ENCODE results near the gene STIM1. TPM values are rescaled to one million over a fixed set of nuclear protein-coding genes. Genes with fewer than 3 reads are reported as not detected.

Gene STIM1
- total and polyA plus RNA-seq, 10 of the 15 experiments (the other 5 are each of a cell fraction or from before 2014, with no cell fraction given) = 8.6 to 57.7 (median 29.3) TPM

DNA sequence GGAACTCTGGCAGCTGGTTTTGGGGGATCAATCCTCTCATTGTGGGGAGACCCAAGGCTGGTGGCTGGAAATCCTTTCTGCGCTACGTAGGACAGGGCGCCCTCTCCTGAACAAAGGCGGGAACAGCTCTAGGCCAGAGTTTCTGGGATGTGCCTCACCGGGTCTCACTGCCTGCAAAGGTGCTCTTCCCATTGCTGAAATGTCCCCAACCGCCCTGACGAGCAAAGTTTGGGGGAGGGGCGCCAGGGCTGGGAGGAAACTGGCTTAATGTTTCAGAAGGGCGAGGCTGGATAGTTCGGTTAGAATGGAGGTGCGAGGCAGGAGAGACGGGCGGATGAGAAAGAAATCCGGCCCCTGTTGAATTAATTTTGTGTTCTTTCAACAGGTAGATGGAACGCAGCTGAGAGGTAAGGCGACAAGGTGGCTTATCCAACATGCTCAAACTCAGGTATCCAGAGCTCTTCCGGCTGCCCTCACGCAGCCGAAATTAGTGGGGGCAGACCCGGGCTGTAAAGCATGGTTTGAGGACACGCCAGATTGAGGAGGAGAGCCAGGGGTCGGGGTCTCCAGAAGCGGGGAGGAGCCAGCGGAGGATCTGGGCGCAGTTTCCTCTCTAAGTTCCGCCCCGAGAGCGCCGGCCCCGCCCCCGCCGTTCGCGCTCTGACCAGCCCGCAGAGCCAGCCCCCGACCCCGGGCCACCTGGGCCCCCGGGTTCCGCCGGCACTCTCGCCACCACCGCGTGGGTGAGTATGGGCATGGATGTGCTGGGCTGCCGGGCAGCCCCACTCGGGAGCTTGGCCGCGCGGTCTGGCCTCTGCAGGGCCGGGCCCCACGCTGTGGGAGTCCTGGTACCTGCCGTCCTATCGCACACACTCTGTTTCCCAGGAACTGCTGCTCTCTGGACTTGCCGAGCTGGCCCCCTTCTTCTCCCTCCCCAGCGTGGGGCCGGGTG is 47.3 kb upstream of the STIM1 start, which contains the start of gene PGAP2 (continued):
- TF ChIP-seq, protein P1, sequence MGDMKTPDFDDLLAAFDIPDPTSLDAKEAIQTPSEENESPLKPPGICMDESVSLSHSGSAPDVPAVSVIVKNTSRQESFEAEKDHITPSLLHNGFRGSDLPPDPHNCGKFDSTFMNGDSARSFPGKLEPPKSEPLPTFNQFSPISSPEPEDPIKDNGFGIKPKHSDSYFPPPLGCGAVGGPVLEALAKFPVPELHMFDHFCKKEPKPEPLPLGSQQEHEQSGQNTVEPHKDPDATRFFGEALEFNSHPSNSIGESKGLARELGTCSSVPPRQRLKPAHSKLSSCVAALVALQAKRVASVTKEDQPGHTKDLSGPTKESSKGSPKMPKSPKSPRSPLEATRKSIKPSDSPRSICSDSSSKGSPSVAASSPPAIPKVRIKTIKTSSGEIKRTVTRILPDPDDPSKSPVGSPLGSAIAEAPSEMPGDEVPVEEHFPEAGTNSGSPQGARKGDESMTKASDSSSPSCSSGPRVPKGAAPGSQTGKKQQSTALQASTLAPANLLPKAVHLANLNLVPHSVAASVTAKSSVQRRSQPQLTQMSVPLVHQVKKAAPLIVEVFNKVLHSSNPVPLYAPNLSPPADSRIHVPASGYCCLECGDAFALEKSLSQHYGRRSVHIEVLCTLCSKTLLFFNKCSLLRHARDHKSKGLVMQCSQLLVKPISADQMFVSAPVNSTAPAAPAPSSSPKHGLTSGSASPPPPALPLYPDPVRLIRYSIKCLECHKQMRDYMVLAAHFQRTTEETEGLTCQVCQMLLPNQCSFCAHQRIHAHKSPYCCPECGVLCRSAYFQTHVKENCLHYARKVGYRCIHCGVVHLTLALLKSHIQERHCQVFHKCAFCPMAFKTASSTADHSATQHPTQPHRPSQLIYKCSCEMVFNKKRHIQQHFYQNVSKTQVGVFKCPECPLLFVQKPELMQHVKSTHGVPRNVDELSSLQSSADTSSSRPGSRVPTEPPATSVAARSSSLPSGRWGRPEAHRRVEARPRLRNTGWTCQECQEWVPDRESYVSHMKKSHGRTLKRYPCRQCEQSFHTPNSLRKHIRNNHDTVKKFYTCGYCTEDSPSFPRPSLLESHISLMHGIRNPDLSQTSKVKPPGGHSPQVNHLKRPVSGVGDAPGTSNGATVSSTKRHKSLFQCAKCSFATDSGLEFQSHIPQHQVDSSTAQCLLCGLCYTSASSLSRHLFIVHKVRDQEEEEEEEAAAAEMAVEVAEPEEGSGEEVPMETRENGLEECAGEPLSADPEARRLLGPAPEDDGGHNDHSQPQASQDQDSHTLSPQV (IDR thresholded peaks at IDR 0.05) = no peak
- TF ChIP-seq, protein P2, sequence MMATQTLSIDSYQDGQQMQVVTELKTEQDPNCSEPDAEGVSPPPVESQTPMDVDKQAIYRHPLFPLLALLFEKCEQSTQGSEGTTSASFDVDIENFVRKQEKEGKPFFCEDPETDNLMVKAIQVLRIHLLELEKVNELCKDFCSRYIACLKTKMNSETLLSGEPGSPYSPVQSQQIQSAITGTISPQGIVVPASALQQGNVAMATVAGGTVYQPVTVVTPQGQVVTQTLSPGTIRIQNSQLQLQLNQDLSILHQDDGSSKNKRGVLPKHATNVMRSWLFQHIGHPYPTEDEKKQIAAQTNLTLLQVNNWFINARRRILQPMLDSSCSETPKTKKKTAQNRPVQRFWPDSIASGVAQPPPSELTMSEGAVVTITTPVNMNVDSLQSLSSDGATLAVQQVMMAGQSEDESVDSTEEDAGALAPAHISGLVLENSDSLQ (IDR thresholded peaks at IDR 0.05) = no peak
- TF ChIP-seq, protein P3, sequence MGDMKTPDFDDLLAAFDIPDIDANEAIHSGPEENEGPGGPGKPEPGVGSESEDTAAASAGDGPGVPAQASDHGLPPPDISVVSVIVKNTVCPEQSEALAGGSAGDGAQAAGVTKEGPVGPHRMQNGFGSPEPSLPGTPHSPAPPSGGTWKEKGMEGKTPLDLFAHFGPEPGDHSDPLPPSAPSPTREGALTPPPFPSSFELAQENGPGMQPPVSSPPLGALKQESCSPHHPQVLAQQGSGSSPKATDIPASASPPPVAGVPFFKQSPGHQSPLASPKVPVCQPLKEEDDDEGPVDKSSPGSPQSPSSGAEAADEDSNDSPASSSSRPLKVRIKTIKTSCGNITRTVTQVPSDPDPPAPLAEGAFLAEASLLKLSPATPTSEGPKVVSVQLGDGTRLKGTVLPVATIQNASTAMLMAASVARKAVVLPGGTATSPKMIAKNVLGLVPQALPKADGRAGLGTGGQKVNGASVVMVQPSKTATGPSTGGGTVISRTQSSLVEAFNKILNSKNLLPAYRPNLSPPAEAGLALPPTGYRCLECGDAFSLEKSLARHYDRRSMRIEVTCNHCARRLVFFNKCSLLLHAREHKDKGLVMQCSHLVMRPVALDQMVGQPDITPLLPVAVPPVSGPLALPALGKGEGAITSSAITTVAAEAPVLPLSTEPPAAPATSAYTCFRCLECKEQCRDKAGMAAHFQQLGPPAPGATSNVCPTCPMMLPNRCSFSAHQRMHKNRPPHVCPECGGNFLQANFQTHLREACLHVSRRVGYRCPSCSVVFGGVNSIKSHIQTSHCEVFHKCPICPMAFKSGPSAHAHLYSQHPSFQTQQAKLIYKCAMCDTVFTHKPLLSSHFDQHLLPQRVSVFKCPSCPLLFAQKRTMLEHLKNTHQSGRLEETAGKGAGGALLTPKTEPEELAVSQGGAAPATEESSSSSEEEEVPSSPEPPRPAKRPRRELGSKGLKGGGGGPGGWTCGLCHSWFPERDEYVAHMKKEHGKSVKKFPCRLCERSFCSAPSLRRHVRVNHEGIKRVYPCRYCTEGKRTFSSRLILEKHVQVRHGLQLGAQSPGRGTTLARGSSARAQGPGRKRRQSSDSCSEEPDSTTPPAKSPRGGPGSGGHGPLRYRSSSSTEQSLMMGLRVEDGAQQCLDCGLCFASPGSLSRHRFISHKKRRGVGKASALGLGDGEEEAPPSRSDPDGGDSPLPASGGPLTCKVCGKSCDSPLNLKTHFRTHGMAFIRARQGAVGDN (IDR thresholded peaks at IDR 0.05) = no peak
- TF ChIP-seq MYC (IDR thresholded peaks at IDR 0.05; ENCODE audit: insufficient read depth, insufficient read length, insufficient replicate concordance, low read length, severe bottlenecking) (no peak), KLF5 (IDR thresholded peaks at IDR 0.05; ENCODE audit: partially characterized antibody) (no peak), BRCA1 (IDR thresholded peaks at IDR 0.05; ENCODE audit: low read depth, low read length) (no peak), POU2F2 (IDR thresholded peaks at IDR 0.05; ENCODE audit: borderline replicate concordance, low read depth, low read length) (no peak), TCF3 (IDR thresholded peaks at IDR 0.05; ENCODE audit: borderline replicate concordance, insufficient read depth, low read depth, low read length) (0 out of 2 replicates have a peak, but pooled peaks have one; percentile 8), ZSCAN29 (IDR thresholded peaks at IDR 0.05) (no peak)
- TF ChIP-seq, protein P4, sequence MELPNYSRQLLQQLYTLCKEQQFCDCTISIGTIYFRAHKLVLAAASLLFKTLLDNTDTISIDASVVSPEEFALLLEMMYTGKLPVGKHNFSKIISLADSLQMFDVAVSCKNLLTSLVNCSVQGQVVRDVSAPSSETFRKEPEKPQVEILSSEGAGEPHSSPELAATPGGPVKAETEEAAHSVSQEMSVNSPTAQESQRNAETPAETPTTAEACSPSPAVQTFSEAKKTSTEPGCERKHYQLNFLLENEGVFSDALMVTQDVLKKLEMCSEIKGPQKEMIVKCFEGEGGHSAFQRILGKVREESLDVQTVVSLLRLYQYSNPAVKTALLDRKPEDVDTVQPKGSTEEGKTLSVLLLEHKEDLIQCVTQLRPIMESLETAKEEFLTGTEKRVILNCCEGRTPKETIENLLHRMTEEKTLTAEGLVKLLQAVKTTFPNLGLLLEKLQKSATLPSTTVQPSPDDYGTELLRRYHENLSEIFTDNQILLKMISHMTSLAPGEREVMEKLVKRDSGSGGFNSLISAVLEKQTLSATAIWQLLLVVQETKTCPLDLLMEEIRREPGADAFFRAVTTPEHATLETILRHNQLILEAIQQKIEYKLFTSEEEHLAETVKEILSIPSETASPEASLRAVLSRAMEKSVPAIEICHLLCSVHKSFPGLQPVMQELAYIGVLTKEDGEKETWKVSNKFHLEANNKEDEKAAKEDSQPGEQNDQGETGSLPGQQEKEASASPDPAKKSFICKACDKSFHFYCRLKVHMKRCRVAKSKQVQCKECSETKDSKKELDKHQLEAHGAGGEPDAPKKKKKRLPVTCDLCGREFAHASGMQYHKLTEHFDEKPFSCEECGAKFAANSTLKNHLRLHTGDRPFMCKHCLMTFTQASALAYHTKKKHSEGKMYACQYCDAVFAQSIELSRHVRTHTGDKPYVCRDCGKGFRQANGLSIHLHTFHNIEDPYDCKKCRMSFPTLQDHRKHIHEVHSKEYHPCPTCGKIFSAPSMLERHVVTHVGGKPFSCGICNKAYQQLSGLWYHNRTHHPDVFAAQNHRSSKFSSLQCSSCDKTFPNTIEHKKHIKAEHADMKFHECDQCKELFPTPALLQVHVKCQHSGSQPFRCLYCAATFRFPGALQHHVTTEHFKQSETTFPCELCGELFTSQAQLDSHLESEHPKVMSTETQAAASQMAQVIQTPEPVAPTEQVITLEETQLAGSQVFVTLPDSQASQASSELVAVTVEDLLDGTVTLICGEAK (IDR thresholded peaks at IDR 0.05; ENCODE audit: borderline replicate concordance) = peak; percentile 33; the same call in 1 of the 2 replicates
- TF ChIP-seq, protein P5, sequence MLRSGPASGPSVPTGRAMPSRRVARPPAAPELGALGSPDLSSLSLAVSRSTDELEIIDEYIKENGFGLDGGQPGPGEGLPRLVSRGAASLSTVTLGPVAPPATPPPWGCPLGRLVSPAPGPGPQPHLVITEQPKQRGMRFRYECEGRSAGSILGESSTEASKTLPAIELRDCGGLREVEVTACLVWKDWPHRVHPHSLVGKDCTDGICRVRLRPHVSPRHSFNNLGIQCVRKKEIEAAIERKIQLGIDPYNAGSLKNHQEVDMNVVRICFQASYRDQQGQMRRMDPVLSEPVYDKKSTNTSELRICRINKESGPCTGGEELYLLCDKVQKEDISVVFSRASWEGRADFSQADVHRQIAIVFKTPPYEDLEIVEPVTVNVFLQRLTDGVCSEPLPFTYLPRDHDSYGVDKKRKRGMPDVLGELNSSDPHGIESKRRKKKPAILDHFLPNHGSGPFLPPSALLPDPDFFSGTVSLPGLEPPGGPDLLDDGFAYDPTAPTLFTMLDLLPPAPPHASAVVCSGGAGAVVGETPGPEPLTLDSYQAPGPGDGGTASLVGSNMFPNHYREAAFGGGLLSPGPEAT (IDR thresholded peaks at IDR 0.05; ENCODE audit: low read depth) = no peak

Data from GM12878 (cell line).